PFSK-1 (cell line): ENCODE results near the gene ALOX12.

ENCODE experiments used
- FOXP2 ChIP-seq: optimal IDR thresholded peaks from 2 replicates; pipeline ENCODE3; 2011; ENCODE audit warnings: borderline replicate concordance, control low read depth, inconsistent platforms; ENCODE audit not compliant: insufficient read depth; ENCODE audit errors: extremely low read length, extremely low read depth
- POLR2AphosphoS5 ChIP-seq: IDR thresholded peaks from 2 replicates; pipeline ENCODE4 v1.6.1; 2012; ENCODE audit warnings: low read depth, mild to moderate bottlenecking, control low read depth, low read length, moderate library complexity
- REST ChIP-seq, 2 experiments: IDR thresholded peaks; 2 replicates each; pipeline versions ENCODE4 v1.6.1 to v1.8.0; 2011 to 2012; ENCODE audit warnings: low read depth in 2 of 2, low read length in 2 of 2, control low read depth in 1 of 2, inconsistent platforms in 1 of 2, mild to moderate bottlenecking in 1 of 2, moderate library complexity in 1 of 2; ENCODE audit not compliant: insufficient read depth in 1 of 2
- SIN3A ChIP-seq: IDR thresholded peaks from 2 replicates; pipeline ENCODE4 v1.6.1; 2012; ENCODE audit warnings: mild to moderate bottlenecking, low read length, moderate library complexity, borderline replicate concordance; ENCODE audit not compliant: insufficient read depth
- TAF1 ChIP-seq: IDR thresholded peaks from 2 replicates; pipeline ENCODE4 v1.6.1; 2012; ENCODE audit warnings: low read length, control low read depth, borderline replicate concordance; ENCODE audit not compliant: insufficient read depth

The ALOX12 gene

GRCh38 chr17:6959700-6960099 is 36.1 kb upstream of the ALOX12 start:
- TF ChIP-seq REST (IDR thresholded peaks at IDR 0.05; ENCODE audit: insufficient read depth in 1 of 2, low read depth in 2 of 2, low read length in 2 of 2): no peak
- no peak for TF ChIP-seq TAF1
- no peak for TF ChIP-seq FOXP2
- no peak for TF ChIP-seq POLR2AphosphoS5
- TF ChIP-seq SIN3A: no peak

DNA sequence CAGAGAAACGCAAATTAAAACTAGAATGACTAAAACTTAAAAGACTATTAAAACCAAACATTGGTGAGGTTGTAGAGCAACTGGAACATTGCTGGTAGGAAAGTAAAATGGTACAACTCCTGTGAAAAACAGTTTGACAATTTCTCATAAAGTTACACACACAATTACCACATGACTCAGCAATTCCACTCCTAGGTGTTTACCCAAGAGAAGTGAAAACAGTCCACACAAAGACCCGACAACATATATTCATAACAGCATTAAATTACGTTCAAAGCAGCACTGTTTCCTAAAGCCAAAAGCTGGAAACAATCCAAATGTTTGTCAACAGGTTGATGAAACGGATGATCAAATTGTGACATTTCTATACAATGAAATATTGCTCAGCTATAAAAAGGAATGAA is 26.5 kb upstream of the ALOX12 start:
- TF ChIP-seq TAF1 (no peak), REST (IDR thresholded peaks at IDR 0.05; ENCODE audit: insufficient read depth in 1 of 2, low read depth in 2 of 2, low read length in 2 of 2) (no peak), POLR2AphosphoS5 (no peak), SIN3A (no peak), FOXP2 (no peak)

- TF ChIP-seq SIN3A: no peak
- no peak for TF ChIP-seq POLR2AphosphoS5
- TF ChIP-seq TAF1: no peak
- TF ChIP-seq REST (IDR thresholded peaks at IDR 0.05; ENCODE audit: insufficient read depth in 1 of 2, low read depth in 2 of 2, low read length in 2 of 2): no peak
- no peak for TF ChIP-seq FOXP2
Measured at GRCh38 chr17:6970992-6971391, 24.9 kb upstream of the ALOX12 start.

DNA sequence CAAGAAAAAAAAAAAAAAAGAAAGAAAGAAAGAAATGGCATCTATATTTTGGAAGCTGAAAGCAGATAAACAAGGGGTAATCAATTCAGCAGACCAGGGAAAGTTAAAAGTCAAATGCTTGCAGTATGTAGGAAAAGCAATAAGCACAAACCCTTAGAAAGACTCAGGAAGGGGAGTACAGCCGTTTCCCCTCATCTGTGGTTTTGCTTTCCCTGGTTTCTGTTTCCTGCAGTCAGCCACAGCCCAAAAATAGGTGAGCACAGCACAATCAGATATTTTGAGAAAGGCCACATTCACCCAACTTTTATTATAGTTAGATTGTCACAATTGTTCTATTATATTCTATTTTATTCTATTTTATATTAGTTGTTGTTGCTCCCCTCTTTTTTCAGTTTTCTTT is 14.4 kb upstream of the ALOX12 start:
- TF ChIP-seq POLR2AphosphoS5 (no peak), REST (IDR thresholded peaks at IDR 0.05; ENCODE audit: insufficient read depth in 1 of 2, low read depth in 2 of 2, low read length in 2 of 2) (no peak), FOXP2 (no peak), SIN3A (no peak), TAF1 (no peak)

- no peak for TF ChIP-seq SIN3A
- no peak for TF ChIP-seq FOXP2
- TF ChIP-seq REST (IDR thresholded peaks at IDR 0.05; ENCODE audit: insufficient read depth in 1 of 2, low read depth in 2 of 2, low read length in 2 of 2): no peak
- TF ChIP-seq TAF1: no peak
- TF ChIP-seq POLR2AphosphoS5: no peak
Measured at GRCh38 chr17:6985266-6985665, 10.6 kb upstream of the ALOX12 start.
